ENCODE measurements around the gene MOGAT1.
A peak's percentile ranks its signal among the peaks of the same experiment; 100 is the strongest.

Gene MOGAT1

DNA sequence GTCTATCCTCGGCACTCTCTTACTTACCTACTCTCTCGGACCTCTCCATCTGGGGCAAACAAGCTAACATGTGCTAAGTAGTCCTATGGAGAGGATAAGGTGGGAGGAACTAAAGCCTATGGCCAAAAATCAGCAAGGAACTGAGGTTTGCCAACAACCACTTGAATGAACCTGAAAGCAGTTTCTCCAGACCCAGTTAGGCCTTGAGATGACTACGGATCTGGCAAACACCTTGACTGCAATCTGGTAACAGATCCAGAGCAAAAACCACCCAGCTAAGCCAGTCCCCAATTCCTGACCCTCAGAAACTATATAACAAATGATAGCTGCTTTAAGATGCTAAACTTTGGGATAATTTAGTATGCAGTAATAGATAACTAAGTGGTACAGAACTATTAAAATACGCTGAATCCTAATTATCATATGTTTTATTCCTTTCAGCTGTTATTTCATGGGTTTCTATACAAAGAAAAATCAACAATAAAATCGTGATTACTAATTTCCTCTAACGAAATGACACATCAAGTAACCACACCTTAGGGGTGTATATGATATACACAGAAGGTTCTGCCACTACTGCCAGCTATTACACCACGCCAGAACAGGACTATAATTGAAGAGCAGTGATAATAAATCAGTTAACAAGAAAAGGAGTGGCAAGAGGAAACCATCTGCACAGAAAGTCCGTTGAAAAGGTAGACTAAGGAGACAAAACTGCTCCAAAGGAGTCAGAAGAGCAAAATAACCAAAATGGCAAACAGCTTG lies 18.8 kb upstream of the MOGAT1 start:
- Histone ChIP-seq H3K27me3 (ENCODE audit: insufficient read depth, low read length) (no peaks in the 10 kb centered on the region), H2AFZ (ENCODE audit: low read depth, low read length) (no peak overlapping the region), H3K4me1 (ENCODE audit: insufficient read depth, low read length) (peaks cover 12% of the 10 kb centered on the region), H3K9me3 (ENCODE audit: low read length) (no peaks in the 10 kb centered on the region), H3K4me3 (ENCODE audit: low read length) (no peak overlapping the region), H3K36me3 (ENCODE audit: insufficient read depth, low read length) (peaks cover 11% of the 10 kb centered on the region)

DNA sequence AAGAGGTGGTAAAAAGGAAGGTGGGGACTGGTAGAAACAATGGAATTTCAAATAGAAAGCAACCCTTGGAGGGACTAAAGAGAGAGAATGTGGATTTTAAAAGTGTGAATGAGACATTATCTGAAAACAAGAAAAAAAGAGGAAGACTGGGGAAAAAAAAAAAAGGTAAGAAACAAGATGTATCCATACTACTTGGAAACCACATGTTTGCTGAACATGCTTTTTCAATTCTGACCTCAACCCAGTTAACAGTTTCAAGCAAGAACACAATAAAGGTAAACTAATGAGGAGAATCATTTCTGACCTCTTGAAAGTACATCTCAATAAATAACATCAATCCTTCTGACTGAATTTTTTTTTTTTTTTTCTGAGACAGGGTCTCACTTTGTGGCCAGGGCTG lies 18.2 kb upstream of the MOGAT1 start:
- H2AFZ ChIP-seq (ENCODE audit: low read depth, low read length), result no peak overlapping the region
- no peaks in the 10 kb centered on the region for H3K9me3 ChIP-seq (ENCODE audit: low read length)
- H3K27me3 ChIP-seq (ENCODE audit: insufficient read depth, low read length), result no peaks in the 10 kb centered on the region
- H3K36me3 ChIP-seq (ENCODE audit: insufficient read depth, low read length), result peaks cover 5% of the 10 kb centered on the region
- no peak overlapping the region for H3K4me3 ChIP-seq (ENCODE audit: low read length)
- peaks cover 12% of the 10 kb centered on the region for H3K4me1 ChIP-seq (ENCODE audit: insufficient read depth, low read length)

DNA sequence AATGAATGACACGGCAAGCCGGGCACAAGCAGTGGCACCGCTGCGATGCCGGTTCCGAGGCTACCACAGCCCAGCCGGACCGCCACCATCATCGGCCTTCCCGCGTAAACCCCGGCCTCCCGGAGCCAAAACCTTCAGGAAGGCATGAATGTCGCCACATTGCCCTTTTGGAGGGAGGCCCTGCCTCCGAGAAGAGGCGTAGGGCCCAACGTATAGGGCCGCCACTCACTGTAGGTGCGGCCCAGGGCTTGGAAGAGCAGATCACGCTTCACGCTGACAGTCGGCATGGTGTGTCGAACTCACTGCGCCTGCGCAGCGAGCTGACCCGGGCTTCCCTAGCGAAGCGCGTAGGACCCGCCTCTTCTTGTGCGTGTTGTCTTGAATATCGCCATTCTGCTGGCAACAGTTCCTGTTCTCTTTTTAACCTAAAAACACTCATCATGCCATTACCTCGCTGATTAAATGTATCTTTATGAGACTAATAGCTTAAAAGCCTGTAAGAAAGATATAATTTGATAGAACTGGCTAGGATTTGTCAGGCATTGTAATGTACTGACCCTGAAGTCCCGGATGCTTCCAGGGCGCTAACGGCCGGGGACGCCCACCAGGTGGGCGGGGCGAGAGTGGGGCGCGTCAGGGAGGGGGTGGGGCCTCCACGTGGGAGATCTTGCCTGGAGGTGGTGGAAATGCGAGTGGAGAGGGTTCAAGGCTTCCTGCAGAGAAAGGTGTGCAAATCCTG lies 15.5 kb upstream of the MOGAT1 start, which contains the start of gene FARSB:
TSS of gene FARSB (minus strand) at position 306 of the 739 bp plus-strand sequence. CDS start at position 287, 19 bp downstream.
- peak within 1 kb of the TSS; percentile 91 for H3K4me3 ChIP-seq (ENCODE audit: low read length)

DNA sequence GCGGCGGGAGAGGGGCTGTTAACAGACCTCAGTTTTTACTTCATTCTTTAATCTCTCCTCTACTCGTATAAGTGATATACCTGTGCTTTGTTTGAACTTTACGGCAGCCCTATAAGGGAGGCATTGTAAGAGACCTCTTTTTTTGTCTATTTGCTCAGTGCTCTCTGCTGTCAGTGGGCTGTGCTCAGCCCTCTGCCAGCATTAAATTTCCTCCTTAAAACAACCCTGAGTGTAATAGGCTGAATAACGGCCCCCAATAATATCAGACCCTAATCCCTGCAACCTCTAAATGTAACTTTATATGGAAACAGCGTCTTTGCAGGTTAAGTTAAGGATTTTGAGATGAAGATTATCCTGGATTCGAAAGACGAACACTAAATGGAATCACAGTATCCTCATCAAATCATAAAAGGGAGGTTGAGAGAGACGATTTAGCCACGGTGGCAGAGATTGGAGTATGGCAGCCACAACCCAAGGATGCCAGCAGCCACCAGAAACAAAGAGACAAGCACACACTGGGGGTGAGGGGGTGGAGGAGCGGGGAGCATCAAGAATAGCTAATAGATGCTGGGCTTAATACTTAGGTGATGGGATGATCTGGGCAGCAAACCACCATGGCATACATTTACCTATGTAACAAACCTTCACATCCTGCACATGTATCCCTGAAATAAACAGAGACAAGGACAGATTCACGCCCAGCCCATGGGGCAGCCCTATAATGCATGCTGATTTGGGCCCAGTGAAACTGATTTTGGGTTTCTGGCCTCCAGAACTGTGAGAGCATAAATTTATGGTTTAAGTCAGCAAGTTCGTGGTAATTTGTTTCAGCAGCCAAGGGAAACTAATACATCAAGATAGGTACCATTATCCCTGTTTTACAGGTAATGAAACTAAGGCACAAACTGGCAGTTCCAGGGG lies 14.7 kb upstream of the MOGAT1 start:
- peak overlapping the region; percentile 55 for H2AFZ ChIP-seq (ENCODE audit: low read depth, low read length)
- H3K4me1 ChIP-seq (ENCODE audit: insufficient read depth, low read length), result peaks cover 12% of the 10 kb centered on the region
- no peaks in the 10 kb centered on the region for H3K36me3 ChIP-seq (ENCODE audit: insufficient read depth, low read length)
- H3K9me3 ChIP-seq (ENCODE audit: low read length), result no peaks in the 10 kb centered on the region
- no peaks in the 10 kb centered on the region for H3K27me3 ChIP-seq (ENCODE audit: insufficient read depth, low read length)
- H3K4me3 ChIP-seq (ENCODE audit: low read length), result peak overlapping the region; percentile 91

More for the DNA sequence above, 15.5 kb upstream of the MOGAT1 start, which contains the start of gene FARSB:
- H3K9me3 ChIP-seq (ENCODE audit: low read length), result no peaks in the 10 kb centered on the region
- H2AFZ ChIP-seq (ENCODE audit: low read depth, low read length), result peak within 1 kb of the TSS; percentile 55
- no peaks in the 10 kb centered on the region for H3K27me3 ChIP-seq (ENCODE audit: insufficient read depth, low read length)
- H3K4me1 ChIP-seq (ENCODE audit: insufficient read depth, low read length), result peaks cover 12% of the 10 kb centered on the region
- H3K36me3 ChIP-seq (ENCODE audit: insufficient read depth, low read length), result no peaks in the 10 kb centered on the region

DNA sequence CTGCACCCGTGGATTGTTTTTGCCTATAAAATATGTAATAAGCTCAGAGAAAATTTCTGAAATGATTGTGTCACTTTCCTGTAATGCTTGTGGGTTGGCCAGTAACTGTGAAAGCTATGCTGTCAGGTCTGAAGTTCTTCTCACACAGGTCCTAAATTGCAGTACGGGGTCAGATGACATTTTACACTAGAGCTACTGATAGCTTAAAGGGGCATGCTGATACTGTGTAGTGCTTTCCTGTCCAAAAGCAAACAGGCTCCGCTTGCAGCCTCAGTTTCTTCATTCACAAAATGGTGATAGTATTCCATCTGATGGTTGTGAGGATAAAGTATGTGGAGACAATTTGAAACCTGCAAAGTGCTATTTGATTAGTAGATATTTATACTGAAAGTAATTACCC lies 8.0 kb upstream of the MOGAT1 start:
- Histone ChIP-seq H3K4me1 (ENCODE audit: insufficient read depth, low read length) (peaks cover 11% of the 10 kb centered on the region), H3K27me3 (ENCODE audit: insufficient read depth, low read length) (no peaks in the 10 kb centered on the region), H3K36me3 (ENCODE audit: insufficient read depth, low read length) (no peaks in the 10 kb centered on the region), H3K9me3 (ENCODE audit: low read length) (no peaks in the 10 kb centered on the region), H2AFZ (ENCODE audit: low read depth, low read length) (no peak overlapping the region), H3K4me3 (ENCODE audit: low read length) (no peak overlapping the region)

DNA sequence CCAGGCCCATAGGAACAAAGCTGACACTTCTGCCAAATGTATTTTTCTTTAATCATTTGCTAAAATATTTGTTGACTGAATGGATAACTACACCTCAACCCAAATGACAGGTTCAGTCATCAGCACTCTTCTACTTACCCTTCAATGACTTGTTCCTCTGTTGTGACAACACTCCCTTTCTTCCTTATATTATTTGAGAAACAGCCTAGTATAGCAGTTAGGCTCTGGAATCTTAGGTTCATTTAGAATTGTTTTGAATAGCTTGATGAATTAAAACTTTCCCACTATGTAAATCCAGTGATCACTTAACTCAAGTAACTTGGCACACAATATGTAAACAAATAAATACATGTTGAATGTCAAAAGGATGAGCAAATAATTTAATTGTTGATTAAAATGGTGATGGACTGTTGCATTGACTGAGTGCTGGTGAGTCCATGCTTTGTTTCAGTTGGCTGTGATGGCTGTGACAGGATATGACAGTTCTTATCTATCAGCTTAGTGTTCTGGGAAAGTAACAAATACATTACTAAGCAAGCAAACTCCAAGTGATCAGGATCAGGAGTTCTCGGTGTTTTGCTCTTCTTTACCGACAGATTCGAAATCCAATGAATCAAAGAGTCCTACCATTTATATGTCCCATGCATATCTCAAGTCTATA lies 2.8 kb upstream of the MOGAT1 start:
- Histone ChIP-seq H3K27me3 (ENCODE audit: insufficient read depth, low read length) (peaks cover 2% of the 10 kb centered on the region), H3K4me3 (ENCODE audit: low read length) (no peak overlapping the region), H3K9me3 (ENCODE audit: low read length) (no peaks in the 10 kb centered on the region), H3K4me1 (ENCODE audit: insufficient read depth, low read length) (peaks cover 11% of the 10 kb centered on the region), H2AFZ (ENCODE audit: low read depth, low read length) (no peak overlapping the region), H3K36me3 (ENCODE audit: insufficient read depth, low read length) (no peaks in the 10 kb centered on the region)

DNA sequence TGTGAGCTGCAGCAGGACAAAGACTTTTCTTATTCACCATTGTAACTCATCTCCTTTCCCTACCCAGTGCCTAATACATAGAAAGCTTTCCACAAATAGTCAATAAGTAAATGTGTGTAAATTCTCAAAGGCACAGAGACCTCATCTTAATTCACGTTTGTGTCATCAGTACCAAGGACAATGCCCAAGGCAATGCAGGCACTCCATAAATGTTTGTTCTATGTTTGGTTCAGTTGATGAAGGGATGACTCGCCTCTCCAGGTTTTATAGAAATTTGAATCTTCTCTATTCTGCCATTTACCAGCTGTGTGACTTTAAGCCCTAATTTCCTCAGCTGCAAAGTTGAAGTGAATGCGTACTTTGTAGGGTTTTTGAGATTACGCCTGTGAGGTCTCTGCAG lies 2.1 kb upstream of the MOGAT1 start:
- H3K36me3 ChIP-seq (ENCODE audit: insufficient read depth, low read length), result no peaks in the 10 kb centered on the region
- H3K27me3 ChIP-seq (ENCODE audit: insufficient read depth, low read length), result peaks cover 2% of the 10 kb centered on the region
- H3K4me3 ChIP-seq (ENCODE audit: low read length), result no peak overlapping the region
- no peak overlapping the region for H2AFZ ChIP-seq (ENCODE audit: low read depth, low read length)
- no peaks in the 10 kb centered on the region for H3K9me3 ChIP-seq (ENCODE audit: low read length)
- H3K4me1 ChIP-seq (ENCODE audit: insufficient read depth, low read length), result peaks cover 11% of the 10 kb centered on the region

DNA sequence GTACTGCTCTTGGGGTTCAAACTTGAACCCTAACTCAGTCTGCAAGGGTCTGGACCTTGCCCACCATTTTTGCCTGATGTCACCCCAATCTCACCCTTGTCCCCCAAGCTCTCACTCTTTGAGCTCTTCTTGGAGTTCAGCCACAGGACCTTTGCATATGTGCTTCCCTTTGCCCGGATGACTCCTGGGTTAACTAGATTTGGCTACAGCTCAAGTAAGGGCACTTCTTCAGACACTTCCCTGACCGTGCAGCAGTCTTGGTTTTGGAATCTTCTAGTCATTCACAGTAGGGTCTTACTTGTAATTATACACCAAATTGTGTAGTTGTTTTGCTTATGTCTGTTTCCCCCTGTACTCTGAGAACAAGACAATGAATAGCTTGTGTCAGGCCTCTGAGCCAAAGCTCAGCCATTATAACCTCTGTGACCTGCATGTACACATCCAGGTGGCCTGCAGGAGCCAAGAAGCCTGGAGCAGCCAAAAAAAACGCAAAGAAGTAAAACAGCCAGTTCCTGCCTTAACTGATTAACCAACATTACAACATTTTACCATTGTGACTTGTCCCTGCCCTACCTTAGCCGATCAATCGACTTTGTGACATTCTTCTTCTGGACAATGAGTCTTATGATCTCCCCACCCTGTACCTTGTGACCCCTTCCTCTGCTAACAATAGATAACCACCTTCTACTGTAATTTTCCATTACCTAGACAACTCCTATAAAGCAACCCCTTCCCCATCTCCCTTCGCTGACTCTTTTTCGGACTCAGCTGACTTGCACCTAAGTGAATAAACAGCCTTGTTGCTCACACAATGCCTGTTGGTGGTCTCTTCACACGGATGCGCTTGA lies 1.0 kb upstream of the MOGAT1 start:
- Histone ChIP-seq H2AFZ (ENCODE audit: low read depth, low read length) (no peak overlapping the region), H3K4me1 (ENCODE audit: insufficient read depth, low read length) (peaks cover 11% of the 10 kb centered on the region), H3K36me3 (ENCODE audit: insufficient read depth, low read length) (no peaks in the 10 kb centered on the region), H3K4me3 (ENCODE audit: low read length) (no peak overlapping the region), H3K9me3 (ENCODE audit: low read length) (no peaks in the 10 kb centered on the region), H3K27me3 (ENCODE audit: insufficient read depth, low read length) (peaks cover 2% of the 10 kb centered on the region)

DNA sequence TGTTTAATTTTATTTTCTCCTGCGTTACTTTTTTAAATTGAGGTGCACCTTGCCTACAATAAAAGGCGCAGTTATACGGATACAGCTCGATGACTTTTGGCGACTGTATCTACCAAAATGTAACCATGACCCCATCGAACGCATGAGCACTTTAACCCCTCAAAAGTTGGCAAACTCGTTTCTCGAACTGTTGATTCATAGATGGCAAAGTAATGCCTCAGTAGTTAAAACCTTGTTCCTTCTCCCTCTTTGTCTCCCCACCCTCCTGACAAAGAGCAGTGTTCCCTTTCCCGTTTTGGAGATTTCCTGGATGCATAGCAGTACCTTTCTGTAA lies 577 bp downstream of the MOGAT1 start:
- Histone ChIP-seq H3K27me3 (ENCODE audit: insufficient read depth, low read length) (peaks cover 2% of the 10 kb centered on the region), H2AFZ (ENCODE audit: low read depth, low read length) (no peak overlapping the region), H3K9me3 (ENCODE audit: low read length) (no peaks in the 10 kb centered on the region), H3K36me3 (ENCODE audit: insufficient read depth, low read length) (no peaks in the 10 kb centered on the region), H3K4me3 (ENCODE audit: low read length) (no peak overlapping the region), H3K4me1 (ENCODE audit: insufficient read depth, low read length) (peaks cover 11% of the 10 kb centered on the region)

DNA sequence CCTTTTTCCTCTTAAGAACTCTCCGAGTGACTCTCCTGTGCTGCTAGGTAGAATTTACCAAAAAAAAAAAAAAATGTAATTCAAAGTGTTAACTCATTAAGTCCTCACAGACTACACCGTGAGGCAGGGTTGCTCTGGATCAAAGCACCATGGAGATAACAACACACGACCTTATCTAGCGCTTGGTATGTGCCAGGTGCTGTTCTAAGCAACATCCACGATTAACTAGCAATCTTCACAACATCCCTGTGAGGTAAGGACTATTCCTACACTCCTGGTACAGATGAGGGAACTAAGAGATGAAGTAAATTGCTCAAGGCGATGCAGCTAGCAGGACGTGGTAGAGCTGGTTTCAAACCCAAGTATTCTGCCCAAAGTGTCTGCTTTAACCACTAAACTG lies 1.8 kb downstream of the MOGAT1 start:
- H3K4me1 ChIP-seq (ENCODE audit: insufficient read depth, low read length), result peaks cover under 1% of the 10 kb centered on the region
- no peak overlapping the region for H3K4me3 ChIP-seq (ENCODE audit: low read length)
- H3K9me3 ChIP-seq (ENCODE audit: low read length), result no peaks in the 10 kb centered on the region
- no peak overlapping the region for H2AFZ ChIP-seq (ENCODE audit: low read depth, low read length)
- H3K36me3 ChIP-seq (ENCODE audit: insufficient read depth, low read length), result no peaks in the 10 kb centered on the region
- H3K27me3 ChIP-seq (ENCODE audit: insufficient read depth, low read length), result peaks cover 2% of the 10 kb centered on the region

DNA sequence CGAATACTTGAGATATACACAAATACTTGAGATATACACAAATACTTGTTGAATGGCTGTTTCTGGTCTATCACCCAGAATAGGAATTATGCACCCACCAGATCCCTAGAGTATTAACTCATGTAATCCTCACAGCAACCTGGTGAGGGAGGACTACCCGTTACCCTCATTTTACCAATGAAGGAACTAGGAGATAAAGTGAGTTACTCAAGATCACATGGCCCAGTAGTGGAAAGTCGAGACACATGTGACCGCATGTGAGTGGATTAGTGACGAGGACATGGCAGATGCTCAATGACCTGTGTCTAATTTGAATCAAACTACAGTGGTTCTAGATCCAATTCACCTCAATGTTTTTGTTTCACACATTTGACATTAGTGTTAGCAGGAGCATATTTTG lies 2.4 kb downstream of the MOGAT1 start:
- Histone ChIP-seq H3K4me1 (ENCODE audit: insufficient read depth, low read length) (no peaks in the 10 kb centered on the region), H2AFZ (ENCODE audit: low read depth, low read length) (no peak overlapping the region), H3K36me3 (ENCODE audit: insufficient read depth, low read length) (no peaks in the 10 kb centered on the region), H3K9me3 (ENCODE audit: low read length) (no peaks in the 10 kb centered on the region), H3K27me3 (ENCODE audit: insufficient read depth, low read length) (peaks cover 2% of the 10 kb centered on the region), H3K4me3 (ENCODE audit: low read length) (no peak overlapping the region)

DNA sequence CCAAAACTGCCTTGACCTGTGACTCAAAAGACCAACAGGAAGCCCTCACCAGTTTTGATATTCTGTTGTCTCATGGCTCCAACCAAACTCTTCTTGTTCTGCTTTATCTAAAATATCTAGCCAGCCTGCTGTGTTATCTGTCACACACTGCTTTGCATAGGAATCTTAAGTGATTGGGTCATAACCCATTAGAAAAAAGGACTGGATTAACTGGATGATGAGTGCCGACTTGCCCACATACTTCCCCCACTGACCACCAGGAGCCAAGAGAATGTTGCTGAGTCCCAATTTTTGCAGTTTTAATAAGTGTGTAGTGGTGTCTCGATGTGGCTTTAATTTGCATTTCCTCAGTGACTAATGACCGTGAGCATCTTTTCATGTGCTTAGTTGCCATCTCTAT lies 6.5 kb downstream of the MOGAT1 start:
- no peaks in the 10 kb centered on the region for H3K36me3 ChIP-seq (ENCODE audit: insufficient read depth, low read length)
- H2AFZ ChIP-seq (ENCODE audit: low read depth, low read length), result no peak overlapping the region
- H3K27me3 ChIP-seq (ENCODE audit: insufficient read depth, low read length), result no peaks in the 10 kb centered on the region
- H3K4me1 ChIP-seq (ENCODE audit: insufficient read depth, low read length), result no peaks in the 10 kb centered on the region
- no peaks in the 10 kb centered on the region for H3K9me3 ChIP-seq (ENCODE audit: low read length)
- no peak overlapping the region for H3K4me3 ChIP-seq (ENCODE audit: low read length)

Measured in neuron (in vitro differentiated cells).